GM21390 (cell line): ENCODE measurements around the gene MGMT.

Experiments used
- ATAC-seq: cut with Tn5 transposase; IDR thresholded peaks from one replicate; pipeline ENCODE4 v1.9.1; 2021; ENCODE audit not compliant: unreplicated experiment

The MGMT gene

DNA sequence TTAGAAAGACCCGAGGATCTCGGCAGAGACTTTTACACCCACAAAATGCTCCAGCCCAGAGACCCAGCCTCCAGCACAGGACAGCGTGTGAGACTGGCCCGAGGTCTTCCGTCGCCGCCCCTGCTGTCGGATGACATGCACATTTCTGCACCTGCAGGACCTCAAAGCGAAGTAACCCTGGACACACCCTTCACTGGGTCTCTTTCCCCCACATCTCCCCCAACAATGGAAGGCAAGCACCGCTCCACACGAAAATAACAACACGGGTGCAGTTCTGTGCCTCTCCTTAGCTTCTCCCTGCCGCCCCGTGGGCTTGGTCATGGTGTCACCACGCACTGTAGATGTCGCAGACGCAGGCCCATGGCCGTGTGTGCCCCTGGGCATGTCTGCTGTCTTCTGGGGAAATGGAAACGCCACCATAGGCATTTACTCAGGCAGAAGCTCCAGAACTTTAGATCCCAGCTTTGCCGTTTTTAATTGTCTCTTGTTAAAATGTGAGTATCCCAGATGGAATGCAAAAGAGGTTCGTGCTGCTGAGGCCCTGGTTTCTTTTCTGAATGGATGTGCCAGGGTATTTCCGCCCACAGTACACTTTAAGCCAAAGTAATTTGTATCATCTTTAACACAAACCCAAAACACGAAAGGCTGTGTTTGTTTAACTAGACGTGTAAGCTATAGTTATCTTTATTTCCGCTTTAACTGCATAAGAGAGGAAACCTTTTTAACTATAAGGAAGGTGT lies 237.9 kb downstream of the MGMT start:
- no peak for ATAC-seq

GRCh38 chr10:129705676-129706075 lies 238.6 kb downstream of the MGMT start:
- no peak for ATAC-seq

DNA sequence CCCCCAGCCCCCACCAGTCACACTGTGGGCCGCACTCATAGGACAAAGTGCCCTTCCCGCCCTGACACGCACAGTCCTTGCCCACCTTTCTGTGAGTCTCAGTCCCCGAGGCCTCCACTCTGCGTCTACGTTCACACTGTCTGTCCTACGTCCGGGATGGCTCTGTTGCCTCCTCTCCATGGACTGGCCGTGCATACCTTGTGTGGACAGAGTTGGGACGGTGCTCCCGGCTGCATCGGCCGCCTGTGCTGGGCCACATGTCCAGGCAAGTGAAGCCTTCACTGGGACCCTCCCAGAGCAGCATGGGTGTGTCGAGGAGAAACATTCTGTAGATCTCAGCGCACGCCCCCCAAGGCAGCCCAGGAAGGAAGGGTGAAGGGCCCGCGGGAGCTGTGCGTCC lies 239.0 kb downstream of the MGMT start:
- ATAC-seq: no peak

GRCh38 chr10:129706523-129706922 lies 239.5 kb downstream of the MGMT start:
- ATAC-seq: no peak

GRCh38 chr10:129707406-129708388 lies 240.7 kb downstream of the MGMT start:
- ATAC-seq: no peak

DNA sequence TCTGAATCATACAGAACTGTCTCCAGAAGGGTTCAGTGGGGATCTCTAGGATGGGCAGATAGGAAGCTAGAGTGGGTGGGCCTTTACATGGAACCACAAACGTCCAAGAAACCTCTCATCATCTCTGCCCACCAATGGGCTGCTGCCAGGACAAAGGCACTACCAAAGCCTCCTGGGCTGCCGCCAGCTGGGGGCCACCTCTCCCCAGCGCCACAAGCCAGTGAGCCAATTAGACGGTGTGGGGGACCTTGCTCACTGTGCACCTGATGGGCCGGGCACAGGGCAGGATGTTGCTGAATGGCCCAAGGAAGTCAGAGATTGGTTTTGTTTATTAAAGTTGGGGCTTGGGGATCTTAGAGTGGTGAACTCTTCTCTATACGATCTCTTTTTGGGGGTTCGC lies 242.1 kb downstream of the MGMT start:
- ATAC-seq: no peak

DNA sequence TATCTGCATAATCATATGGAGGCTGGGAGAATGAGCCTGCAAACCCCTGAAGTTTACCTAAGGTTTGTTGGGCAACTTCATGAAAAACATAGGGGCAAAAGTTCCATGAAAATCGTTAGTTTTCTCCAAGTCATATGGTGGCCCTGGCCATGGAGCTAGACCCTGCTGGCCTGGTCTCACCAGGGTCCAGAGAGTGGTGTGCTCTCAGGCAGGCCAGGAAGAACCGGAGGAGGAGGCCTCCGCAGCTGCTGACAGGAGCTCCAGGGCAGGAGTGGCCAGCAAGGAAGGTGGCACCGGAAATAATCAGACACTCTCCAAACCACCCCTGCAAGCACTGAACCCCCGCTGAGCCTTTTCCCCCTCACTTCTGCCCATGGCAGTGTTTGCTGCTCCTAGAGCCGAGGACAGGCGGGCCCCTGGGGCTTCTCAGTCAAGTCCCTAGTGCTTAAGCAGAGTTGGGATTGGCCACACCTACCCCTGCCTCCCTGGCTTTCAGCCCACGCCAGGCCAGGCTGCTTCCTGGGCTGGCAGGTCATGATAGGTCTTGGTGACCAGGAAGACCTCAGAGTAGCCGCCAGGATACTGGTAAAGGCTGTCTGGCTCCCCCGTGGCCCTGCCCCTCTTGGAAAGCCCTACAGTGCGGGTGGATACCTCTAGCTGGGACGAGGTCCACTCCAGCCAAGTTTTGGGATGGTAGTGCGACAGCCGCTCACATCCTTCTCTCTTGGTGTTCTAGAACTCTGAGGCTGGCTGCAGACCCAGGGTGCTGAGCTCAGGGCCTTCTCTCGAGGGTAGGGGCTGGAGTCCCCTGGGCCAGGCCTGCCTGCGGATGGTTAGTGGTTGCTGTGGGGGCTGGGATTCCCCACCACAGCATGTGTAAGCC lies 242.8 kb downstream of the MGMT start:
- ATAC-seq: no peak

DNA sequence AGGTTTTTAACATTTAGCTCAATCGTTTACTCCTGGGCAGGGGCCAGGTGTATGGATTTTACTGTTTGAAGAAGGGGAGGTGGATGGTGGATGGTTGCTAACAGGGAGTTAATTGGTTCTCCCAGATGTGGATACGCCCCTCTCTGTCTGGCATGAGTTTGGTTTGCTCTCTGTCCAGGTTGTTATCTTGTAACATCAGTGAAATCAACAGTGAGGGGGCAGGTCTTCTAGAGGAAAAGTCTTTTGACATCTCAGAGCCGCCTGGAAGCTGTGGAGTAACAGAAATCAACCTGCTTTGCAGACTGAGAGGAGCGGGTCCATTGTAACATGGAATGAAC lies 243.4 kb downstream of the MGMT start:
- no peak for ATAC-seq

GRCh38 chr10:129711291-129711690 lies 244.2 kb downstream of the MGMT start:
- no peak for ATAC-seq

- no peak for ATAC-seq
Observed at GRCh38 chr10:129712000-129712399, 245.0 kb downstream of the MGMT start.

DNA sequence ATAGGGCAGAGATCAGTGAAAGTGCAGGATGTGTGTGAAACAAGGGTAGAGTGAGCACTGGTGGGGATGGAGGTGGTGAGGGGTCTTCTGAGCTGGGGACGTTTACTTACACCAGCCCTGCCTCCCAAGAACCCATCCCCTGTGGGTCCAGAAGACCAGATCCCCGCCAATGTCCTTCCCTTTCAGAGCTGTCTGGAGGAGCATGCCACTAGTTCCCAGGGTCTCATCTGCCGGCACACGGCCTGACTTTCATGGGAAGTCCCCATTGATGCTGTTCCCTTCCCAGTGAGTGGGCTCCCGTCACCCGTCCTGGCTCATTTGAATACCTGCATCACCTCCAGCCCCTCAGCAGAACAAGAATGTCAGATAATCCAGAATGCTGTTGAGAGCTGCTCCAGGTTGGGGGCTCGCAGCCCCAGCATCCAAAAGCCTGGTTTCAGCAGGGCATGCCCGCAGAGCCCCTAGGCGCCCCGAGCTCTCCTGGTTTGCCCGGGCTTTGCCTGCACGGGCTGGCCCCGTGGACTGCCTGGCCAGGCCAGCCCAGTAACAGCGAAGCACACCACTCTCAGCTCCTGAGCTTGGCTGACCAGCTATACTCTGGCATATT lies 246.7 kb downstream of the MGMT start:
- no peak for ATAC-seq

DNA sequence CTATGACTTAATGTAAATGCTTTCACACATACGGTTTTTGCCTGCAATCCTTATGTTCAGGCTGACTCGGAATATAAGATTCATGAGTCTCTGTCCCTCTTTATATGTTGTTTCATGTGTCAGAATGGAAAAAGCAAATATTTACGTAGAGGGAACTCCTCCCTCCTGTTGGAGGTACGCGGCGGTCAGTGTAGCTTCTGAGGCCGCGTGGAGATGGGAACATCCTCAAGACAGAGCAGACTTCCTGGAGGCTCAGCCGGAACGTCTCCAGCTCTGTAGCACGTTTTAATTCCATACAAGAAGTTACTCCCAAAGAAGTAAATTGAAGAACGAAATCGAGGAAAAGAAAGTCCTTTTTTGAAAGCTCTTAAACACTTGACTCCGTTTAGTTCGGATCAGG lies 248.8 kb downstream of the MGMT start:
- no peak for ATAC-seq

DNA sequence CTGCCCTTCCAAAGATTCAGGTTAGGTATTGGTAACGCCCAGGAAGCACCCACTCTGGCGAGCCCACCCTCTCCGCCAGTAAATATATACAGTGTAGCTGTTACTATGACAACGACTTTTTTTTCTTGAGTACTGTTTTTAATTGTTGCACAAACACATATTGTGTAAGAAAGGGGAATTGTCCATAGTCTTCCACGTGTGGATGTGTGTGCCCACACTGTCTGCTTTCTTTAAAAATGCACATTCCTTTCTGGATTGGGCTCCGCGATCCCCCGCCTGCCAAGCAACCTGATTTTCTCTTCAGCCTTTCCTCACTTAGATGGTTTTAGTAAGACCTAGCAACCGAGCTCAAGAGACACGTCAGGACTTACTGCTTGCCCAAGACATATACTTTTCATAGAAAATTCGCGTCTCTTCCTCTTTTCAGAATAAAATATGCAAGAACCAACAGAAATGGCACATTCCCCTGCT lies 249.2 kb downstream of the MGMT start:
- no peak for ATAC-seq

- ATAC-seq: no peak
Observed at GRCh38 chr10:129716881-129717280, 249.8 kb downstream of the MGMT start.

- no peak for ATAC-seq
Observed at GRCh38 chr10:129717816-129718547, 250.9 kb downstream of the MGMT start.

DNA sequence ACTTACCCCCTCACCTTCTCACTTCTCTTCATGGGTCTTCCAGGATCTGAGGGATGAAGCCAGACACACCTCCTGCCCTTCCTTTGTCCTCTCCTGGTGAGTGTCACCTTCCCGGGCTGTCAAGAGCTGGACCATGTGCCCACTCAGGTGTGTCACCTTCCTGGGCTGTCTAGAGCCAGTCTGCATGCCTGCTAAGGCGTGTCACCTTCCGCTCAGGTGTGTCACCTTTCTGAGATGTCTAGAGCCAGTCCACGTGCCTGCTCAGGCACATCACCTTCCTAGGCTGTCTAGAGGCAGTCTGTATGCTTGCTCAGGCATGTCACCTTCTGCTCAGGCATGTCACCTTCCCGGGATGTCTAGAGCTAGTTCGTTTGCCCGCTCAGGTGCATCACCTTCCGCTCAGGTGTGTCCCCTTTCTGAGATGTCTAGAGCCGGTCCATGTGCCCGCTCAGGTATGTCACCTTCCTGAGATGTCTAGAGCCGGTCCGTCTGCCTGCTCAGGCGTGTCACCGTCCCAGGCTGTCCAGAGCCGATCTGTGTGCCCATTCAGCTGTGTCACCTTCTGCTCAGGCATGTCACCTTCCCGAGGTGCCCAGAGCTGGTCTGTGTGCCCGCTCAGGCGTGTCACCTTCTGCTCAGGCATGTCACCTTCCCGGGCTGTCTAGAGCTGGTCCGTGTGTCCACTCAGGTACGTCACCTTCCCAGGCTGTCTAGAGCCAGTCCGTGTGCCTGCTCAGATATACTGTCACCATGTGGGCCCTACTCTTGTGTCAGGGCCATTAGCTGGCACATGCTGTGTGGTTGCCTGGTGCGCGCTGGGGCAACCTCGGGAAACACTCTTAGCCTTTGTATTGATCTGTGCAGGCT lies 251.7 kb downstream of the MGMT start:
- ATAC-seq: no peak

DNA sequence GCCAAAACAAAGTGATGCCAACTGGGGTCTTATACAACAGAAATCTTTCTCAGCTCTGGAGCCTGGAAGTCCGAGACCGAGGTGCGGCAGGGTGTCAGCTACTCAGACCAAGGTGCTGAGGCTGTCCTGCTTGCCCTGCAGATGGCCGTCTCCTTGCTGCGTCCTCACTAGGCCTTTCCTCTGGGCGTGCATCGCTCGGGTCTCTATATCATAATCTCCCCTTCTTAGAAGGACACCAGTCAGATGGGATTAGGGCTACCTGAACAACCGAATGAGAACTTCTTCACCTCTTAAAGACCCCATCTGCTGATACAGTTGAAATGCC lies 252.3 kb downstream of the MGMT start:
- no peak for ATAC-seq

DNA sequence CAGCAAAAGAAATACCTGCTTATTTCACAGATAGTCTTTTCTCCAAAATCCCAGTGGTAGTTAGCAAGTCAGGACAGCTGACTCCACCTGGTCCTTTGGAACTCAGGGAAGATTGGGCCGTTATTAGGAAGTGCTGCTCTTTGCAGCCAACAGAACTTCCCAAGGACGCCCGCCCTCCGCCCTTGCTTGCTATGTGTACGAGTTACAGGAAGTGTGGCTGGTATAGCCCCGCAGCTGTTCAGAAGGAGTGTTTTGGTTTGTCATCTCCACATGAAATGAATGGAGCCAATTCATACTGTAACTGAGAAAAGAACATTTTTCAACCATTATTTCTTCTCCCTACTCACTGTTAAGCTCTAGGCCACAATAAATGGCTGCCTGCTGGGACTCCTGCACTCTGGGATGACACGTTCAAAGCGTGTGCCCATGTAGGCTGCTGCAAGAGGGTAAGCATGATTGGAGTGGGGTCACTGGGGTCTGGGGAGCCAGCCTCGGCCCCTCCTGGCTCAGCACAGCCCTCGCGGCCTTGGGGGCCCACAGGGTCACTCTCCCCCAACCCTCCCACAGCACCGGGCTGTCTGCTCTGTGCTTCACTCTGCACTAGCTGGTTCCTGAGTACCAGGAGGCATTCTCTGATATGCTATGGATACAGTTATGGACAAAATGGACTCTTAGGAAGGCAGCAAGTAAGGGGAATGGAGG lies 253.0 kb downstream of the MGMT start:
- no peak for ATAC-seq

- ATAC-seq: no peak
Observed at GRCh38 chr10:129725011-129725410, 258.0 kb downstream of the MGMT start.
